SKM-1 (cell line): Measurements from ENCODE around the gene PLGRKT.
"Not testable (repeated sequence)": the region's sequence is repeated elsewhere in the genome, so short reads cannot be mapped to it uniquely, and the experiment has no call there.

Source experiments
- DNase-seq: peaks from one replicate; lab custom pipeline; 2025; ENCODE audit not compliant: unreplicated experiment; lab: John Stamatoyannopoulos, UW

The PLGRKT gene

DNA sequence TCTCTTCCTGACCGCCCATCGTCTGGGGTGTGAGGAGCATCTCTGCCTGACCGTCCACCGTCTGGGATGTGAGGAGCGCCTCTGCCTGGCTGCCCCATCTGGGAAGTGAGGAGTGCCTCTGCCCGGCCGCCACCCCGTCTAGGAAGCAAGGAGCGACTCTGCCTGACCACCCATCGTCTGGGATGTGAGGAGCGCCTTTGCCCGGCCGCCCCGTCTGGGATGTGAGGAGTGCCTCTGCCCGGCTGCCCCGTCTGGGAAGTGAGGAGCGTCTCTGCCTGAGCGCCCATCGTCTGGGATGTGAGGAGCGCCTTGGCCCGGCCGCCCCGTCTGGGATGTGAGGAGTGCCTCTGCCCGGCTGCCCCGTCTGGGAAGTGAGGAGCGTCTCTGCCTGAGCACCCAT, 4.4 kb downstream of the PLGRKT start:
- not testable (repeated sequence) for DNase-seq

DNA sequence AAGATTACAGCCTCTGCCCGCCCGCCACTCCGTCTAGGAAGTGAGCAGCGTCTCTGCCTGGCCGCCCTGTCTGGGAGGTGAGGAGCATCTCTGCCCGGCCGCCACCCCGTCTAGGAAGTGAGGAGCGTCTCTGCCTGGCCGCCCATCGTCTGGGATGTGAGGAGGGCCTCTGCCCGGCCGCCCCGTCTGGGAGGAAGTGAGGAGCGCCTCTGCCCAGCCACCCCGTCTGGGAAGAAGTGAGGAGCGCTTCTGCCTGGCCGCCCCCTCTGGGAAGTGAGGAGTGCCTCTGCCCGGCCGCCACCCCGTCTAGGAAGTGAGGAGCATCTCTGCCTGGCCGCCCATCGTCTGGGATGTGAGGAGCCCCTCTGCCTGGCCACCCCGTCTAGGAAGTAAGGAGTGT, 4.8 kb downstream of the PLGRKT start:
- DNase-seq: not testable (repeated sequence)

DNA sequence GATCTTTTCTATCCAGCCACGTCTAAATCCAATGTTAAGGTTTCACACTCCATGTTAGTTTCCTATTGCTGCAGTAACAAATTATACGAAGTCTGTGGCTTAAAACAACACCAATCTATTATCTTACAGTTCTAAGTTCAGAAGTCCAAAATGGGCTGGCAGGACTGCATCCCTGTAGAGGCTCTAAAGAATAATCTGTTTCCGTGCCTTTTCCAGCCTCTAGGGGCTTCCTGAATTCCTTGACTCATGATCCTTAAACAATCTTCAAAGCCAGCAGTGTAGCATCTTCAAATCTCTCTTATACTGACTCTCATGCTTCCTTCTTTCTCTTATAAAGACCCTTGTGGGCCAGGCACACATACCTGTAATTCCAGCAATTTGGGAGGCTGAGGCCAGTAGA, 6.8 kb downstream of the PLGRKT start:
- no peak for DNase-seq

DNA sequence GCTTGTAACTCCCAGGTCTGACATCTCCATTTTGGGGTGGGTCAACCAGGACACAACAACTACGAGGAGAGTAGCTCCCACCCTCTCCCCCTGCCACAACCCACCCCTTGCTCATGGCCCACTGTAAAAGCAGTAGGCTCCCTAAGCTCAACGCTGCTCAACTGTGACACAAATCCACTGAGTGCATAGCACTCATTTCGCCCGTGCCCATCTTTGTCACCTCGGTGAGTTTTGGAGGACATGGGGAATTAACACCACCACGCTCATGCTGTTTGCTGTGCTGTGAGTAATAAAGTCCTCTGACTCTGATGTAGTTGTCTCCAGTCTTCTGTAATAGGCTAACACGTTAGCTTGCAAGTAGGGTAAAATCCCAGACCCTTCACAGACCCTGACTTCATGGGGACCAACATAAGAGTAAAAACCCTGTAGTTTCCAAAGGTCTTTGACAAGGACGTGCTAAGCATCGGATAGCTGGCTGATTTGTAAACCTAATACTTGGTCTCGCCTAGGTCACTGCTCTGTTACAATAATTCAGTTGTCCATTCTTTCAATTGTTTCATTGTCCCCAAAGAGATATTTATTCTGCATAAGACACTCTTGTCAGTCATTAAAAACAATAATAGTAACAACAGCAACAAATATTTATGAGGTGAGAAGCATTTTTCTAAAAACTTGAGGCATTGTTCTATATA, 7.7 kb downstream of the PLGRKT start:
- DNase-seq: no peak

DNA sequence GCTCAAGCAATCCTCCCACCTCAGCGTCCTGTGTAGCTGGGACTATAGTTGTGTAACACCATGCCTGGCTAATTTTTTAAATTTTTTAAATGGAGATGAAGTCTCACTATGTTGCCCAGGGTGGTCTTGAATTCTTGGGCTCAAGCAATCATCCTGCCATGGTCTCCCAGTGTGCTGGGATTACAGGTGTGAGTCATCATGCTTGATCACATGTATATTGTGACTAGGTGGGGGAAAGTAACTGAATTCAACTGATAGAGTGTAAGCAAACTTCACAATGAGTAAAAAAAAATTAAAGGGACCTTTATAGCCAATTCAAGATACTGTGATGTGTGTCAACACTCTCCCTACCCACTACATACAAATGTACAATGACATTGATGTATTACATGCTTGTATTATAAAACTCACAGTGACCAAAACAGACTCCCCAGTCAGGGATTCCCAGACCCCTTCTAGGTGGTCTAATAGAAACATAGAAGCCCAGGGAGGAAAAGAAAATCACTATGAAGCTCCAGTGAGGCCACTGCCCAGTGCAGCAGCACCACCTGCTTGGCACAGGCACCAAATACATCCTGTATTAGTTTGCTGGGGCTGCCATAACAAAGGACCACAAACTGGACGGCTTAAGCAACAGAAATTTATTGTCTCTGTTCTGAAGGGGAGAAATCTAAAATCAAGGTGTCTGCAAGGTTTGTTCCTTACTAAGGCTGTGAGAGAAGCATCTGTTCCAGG, 8.8 kb downstream of the PLGRKT start:
- no peak for DNase-seq

DNA sequence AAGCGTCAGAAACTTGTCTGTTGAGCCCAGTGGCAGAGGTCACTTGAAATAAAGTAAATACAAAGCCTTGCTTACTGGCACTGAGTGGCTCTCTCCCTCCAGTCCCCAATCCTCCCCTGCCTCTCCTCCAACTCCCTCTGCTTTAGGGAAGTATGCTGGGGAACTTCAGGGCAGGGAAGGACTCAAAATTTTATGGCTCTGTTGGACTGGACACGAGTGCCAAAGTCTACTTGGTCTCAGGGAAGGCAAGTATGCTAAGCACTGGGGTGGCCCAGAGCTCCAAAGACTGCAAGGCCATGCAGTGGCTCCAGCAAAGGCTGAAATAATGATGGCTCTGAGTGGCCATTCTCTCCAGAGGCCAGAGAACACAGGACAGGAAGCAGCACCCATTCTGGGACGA, 9.6 kb downstream of the PLGRKT start:
- no peak for DNase-seq

DNA sequence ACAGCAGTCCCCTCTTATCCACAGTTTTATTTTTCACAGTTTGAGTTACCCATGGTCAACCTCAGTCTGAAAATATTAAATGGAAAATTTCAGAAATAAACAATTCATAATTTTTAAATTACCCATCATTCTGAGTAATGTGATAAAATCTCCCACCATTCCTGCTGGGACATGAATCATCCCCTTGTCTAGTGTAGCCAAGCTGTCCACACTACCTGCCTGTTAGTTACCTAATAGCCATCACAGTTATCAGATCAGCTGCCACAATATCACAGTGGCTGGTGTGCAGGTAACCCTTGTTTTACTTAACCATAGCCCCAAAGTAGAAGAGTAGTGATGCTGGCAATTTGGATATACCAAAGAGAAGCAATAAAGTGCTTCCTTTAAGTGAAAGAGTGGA, 10.7 kb downstream of the PLGRKT start:
- no peak for DNase-seq

DNA sequence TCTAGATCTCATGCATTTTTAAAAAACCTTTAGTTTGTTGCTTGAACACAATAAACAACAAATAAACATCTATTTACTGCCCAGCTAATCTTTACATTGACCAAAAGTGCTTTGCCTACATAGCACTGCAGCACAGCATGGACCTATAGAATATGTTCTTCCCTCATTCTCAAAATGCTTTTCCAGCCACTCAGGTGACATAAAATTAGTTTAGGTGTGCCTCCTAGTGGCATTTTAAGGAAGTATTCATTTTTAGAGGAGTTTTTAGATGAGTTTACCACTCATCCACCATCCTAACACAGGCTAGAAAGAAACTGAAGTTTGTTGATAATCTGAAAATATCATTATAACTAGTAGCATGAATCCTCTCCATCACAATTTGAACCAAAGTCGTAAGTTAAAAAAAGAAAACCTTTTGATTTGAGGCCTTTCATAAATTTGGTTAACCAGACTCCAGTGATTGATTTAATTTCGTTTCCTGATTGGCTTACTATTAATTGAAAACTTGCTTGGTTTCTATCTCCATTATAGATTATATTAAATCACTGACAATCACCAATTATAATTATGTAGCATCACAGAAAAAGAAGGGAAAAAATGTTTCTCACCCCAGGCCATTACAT, 12.6 kb downstream of the PLGRKT start:
- DNase-seq: peak; percentile 21

DNA sequence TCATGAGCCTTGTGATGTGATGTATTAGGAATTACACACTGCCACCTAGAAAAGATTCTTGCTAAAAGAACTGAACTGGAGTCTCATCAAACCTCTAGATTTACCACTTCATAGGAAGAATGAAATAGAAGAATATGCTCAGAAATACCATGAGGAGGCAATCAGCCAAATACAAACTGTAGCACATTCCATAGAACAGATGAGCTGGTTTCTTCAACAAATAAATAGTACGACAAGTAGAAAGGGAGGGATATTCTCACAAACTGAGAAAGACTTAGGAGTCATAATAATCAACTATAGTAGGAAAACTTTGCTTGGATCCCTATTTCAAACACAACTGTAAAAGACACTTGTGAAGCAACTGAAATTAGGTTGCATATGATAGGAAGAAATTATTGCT, 15.4 kb downstream of the PLGRKT start:
- no peak for DNase-seq

DNA sequence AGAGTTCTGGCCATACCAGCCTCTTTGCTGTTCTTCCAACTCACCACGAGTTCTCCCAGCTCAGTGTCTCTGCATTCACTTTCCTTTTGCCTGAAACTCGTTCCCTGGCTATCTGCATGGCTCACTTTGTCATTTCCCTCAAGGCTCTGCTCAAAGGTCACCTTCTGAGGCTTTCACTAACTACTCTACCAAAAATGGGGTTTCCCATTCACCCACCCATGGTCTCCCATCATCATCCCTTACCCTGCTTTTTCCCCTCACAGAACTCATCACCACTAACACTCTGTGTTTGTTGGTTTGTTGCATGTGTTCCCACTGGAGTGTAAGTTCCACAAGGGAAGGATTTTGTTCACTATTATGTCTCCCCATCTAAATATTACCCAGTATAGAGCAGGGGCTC, 16.6 kb downstream of the PLGRKT start:
- no peak for DNase-seq

DNA sequence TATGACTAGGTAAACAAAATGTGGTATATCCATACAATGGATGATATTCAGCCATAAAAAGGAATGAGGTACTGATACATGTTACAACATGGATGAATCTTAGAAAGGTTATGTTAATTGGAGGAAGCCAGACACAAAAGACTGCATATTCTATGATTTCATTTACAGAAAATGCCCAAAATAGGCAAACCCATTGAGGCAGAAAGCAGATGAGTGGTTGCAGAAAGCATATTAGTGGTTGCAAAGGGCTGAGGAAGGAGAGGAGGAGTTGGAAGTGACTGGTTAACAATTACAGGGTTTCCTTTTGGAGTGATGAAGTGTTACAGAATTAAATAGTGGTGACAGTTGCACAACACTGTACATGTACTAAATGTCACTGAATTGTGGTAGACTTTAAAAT, 17.7 kb downstream of the PLGRKT start:
- DNase-seq: no peak

DNA sequence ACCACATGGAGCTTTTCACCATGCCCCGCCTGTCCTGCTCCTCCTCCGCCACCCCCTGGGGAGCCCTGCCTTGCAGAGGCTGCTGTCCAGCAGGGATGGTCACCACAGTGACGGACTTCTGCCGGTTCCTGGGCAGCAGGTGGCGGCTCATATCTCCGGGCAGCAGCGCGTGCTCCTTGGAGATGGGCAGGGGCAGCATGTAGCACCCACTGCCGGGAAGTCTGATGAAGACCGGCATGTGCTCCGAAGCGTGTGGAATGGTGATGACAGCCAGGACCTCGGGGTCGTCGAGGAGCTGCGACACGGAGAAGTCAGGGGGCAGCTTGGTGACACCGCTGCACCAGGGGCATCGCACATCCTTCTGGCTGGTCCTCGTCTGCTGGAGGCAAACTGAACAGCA, 19.2 kb downstream of the PLGRKT start:
- no peak for DNase-seq

DNA sequence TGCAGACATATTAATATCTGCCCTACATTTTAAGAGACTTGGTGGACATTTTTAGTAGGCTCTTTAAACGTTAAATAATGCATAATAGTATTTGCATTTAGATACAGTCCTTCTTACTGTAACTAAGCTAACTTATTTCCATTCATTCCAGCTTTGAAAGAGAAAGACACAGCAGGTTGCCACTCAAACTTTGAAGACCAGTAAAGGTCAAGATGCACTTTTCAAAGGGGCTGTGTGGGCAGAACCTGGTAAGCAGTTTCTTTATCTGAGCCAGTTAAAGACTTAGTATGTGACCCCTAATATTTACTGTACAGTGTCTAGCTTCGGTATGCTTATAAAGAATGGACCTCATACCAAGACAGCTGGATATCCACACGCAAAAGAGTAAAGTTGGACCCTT, 20.8 kb downstream of the PLGRKT start:
- no peak for DNase-seq

DNA sequence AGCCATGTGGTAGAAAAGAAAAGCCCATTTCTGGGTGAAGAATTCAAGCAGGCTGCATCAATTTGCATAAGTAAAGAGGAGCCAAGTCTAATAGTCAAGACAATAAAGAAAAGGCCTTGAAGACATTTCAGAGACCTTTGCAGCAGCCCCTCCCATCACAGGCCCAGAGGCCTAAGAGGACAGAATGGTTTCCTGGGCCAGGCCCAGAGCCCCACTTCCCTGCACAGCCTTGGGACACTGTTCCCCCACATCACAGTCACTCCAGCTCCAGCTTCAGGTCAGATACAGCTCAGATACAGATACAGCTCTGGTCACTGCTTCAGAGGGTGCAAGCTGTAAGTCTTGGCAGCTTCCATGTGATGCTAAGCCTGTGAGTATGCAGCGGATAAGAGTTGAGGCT, 29.1 kb downstream of the PLGRKT start:
- DNase-seq: no peak

DNA sequence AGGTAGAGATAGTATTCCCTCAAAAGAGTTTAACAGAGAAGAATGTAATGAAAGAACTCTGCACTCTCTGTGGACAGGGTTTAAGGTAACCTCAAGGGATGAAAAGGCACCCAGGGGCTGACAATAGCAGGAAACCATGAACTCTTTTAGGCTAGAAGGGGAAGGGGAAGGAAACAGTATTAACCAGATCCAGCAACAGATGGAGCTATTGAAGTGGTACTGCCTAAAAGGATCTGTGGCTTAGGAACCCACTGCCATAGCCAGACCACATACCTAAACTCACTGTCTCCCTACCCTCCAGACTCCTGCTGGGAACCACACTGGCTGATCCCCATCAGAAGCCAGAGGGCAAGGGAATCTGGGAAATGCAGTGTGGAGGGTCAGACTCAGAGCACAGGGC, 35.5 kb downstream of the PLGRKT start:
- DNase-seq: no peak

DNA sequence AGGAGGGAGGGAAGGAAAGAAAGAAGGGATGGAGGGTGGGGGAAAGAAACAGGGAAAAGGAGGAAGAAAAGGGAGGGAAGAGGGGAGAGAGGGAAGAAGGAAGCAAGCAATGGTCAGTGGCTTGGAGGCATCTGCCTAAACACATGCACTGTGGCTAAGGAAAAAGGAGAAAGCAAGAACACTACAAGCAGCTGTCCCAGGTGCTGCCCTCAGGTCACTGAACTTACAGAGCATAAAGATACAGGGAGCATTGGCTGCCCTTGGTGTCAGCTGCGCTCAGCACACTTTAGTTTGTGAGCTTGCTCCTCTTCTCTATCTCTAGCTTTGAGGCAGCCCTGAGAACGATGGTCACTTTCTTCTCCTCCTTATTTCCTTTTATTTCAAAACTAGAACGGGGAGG, 40.2 kb downstream of the PLGRKT start:
- DNase-seq: not testable (repeated sequence)

DNA sequence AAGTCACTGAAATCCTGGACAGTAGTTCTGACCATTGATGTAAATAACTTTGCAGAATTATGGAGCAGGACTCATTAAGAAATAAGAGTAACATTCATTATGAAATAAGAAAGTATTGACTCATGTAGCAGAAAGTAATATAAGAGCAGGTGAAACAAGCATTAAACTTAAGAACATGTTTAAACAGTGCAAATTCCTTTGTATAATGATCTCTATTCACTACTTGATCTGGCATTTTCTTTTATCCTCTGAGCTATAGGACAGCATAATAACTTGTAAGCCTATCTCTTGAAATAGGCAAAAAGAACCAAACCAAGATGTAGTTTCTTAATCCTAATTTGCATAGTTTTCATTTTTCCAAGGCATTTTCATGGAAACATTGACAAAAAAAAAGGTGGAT, 42.3 kb downstream of the PLGRKT start:
- no peak for DNase-seq

DNA sequence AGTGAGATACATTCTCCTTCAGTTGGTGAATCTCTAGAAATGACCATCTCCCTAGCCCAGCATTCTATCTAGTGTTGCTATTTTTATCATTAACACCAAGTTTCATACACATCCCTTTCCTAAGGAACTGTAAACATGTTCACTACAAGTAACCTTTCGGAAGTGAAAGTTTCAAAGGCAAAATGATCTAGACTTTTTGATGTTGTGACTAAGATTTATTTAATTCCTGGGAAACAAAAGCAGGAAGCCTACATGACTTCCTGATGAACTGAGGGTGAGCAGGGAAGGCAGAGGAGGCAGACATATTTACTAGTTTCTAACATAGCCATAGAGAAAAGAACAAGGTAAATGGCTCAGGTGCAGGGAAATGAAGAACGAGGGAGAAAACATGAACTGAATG, 43.7 kb downstream of the PLGRKT start:
- not testable (repeated sequence) for DNase-seq

DNA sequence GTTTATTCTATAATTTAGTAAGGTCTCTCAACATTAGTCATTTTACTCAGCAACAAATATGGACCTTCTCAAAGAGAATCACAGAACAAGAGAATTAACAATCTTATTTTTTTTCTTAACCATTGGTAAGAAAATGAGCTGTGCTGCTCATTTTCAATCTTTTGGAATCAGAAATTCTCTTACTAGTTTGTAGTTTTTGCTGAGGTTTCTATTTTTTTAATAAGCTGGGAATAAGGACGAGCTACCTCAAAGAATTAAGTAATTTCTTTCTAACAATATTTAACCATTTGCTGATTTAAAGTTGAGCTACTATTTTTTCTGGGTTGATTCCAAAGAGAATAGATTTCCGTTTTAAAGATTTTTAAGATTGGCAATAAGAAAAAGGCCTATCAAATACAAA, 44.2 kb downstream of the PLGRKT start:
- DNase-seq: no peak

DNA sequence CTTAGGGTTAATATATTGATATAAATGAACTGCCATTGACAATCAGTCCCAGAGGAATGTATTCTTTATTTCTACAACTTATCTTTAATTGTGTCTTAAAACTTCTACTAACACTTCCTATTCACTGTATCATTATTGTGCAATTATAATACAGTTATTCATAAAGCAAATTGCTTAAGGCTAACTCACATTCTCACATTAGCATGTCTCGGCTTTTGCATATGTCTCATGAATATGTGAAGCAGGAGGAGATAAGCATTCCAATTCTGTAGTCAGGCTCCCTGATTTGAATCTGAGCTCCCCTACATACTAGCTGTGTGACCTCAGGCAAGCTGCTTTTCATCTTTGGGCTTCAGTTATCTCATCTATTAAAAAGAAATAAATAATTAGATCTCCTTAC, 45.4 kb downstream of the PLGRKT start:
- DNase-seq: no peak

DNA sequence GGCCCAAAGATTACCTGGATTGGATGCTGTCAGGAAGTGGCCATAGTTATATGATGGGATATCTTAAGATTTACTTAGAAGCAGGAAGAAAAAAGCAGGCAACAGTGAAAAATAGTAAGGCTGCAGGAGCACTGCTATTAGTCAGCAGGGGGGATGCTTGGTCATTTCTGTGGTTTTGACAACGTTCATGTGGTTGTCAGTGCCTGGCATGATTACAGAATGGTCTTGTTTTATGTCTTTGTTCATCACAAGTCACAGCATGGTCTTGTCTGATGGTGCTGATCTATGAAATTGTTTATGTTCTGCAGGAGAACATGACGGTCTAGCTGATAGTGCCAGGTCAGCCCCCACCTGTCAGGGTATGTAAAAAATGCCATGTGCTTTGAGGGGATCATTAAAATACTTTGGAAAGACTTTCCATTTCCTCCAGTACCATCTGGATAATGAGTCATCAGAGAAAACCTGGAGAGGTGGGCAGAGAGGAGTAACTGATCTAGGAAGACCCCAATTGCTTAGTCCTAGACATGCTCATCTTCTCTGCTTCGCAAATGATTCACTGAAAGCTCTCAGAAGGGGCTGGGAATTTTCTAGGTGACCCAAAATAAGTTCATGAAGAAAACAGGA, 48.5 kb downstream of the PLGRKT start:
- DNase-seq: no peak
